ENCODE results near the gene PPM1N.
"Not testable (repeated sequence)": the region's sequence is repeated elsewhere in the genome, so short reads cannot be mapped to it uniquely, and the experiment has no call there.

PPM1N gene

DNA sequence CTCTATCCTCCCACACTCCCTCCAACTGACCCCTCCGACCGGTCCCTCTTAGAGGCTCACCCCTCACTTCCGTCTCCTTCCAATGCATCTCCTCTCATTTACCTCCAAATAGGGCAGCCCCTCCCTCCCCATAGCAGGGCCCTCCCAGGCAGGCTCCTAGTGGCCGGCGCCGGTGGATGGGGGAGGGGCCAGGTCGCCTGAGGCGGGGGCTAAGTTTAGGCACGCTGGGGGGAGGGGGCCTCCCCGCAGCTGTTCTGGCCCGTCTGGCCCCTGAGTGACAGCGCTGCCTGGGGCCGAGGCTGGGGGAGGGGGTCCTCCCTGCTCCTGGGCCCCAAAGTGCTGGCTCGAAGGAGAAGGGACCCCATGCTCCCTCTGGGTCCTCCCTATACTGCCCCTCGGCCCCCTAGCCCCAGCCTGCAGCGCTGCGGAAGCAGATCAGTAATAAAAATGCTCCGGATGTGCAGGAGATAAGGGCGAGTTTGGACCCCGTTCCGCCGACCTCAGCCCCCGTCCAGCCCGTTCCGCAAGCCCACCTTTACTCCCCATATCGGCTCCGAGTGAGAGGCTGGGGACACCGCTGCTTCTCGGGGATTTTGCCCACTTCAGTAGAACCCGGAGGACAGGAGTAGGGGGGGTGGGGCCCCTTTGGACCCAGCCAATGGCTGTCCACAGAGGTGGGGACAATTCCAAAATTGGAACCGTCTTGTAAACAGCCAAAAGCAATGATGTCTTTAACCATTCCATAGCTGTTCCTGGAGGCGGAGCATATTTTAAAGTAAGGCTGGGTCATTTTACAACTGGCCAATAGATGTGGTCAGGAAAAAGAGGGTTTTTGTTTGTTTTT lies 5.4 kb upstream of the PPM1N start:
- DNase-seq, result no peak

DNA sequence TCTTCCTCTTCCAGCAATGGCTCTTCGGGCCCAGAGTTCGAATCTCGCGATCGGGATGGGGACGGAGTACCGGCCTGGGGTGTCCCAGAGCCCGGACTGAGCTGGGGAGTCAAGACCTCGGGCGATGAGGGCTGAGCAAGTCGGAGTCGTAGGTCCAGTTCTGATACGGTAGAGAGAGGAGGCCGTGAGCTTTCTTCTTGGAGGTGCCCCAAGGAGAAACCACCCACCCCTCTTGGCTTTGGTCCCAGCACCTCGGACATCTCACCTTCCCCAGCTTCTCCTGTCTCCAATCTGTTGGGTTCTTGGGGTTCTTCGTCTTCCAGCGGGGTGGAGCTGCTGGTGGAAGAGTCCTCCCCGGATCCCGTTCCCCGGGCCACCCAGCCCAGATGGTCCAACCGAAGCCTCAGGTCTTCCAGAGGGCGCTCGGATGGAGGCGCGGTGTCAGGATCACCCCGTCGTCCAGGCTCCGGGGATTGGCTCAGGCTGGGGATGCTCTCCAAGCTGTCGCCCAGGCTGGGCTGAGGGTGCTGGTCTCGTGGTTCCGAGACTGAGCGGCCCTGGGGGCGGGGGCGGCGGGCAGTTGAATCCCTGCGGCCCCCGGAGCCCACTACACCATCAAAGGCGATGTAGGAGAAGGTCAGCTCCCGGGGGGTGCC lies 3.9 kb upstream of the PPM1N start:
- no peak for DNase-seq

DNA sequence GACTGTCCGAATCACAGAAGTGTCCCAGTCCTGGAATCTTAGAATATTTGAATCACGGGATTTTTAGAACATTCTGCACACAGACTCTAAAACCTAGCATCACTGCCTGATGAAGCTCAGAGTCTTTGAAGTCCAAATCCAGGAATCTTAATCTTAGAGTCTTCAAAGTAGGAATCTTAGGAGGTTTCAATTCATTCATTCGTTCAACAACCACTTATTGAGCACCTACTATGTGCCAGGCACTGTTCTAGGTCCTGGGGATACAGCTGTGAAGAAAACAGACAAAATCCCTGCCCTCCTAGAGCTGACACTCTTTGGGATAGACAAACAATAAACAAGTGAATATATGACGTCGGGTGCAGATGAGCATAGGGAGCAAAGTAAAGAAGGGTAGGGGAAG lies 3.1 kb upstream of the PPM1N start:
- DNase-seq, result no peak

DNA sequence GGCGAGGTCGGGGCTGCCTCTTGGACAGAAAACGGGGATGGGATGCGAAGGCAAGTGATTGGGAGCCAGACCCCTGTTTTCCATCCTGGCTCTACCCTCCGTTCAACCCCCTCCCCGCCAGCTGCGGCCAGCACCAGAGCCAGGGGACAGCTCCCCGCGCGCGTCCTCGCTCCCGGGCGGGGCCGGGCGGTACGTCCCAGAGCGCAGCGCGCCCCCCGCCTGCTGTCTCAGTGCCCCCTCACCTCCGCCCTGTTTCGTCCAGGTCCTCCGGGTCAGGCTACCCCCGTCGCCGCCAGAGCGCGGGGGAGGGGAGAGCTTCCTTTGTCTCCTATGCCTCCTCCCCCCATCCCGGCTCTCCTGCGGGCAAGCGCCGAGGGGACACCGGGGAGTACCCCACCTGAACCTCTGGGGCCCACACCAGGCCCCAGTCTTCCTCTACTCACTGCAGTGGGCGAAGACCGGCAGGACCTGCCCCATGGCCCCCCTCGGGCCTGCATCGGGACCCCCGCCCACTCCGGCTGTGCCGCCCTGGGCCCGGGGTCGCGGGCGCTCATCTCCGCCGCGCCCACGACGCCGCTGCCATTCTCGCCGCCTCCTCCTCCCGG lies 1.8 kb upstream of the PPM1N start:
- peak; percentile 51 for DNase-seq

DNA sequence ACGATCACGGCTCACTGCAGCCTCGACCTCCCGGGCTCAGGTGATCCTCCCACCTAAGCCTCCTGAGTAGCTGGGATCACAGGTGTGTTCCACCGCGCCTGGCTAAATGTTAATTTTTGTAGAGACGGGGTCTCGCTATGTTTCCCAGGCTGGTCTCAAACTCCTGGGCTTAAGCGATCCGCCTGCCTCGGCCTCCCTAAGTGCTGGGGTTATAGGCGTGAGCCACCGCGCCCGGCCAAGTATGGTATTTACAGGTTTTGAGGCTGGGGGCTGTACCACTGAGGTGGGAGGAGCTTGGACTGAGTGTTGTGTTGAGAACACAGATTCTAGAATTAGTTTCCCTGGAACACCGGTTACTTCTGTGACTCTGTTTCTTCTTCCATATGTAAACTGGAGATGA lies 452 bp upstream of the PPM1N start:
- DNase-seq, result no peak

DNA sequence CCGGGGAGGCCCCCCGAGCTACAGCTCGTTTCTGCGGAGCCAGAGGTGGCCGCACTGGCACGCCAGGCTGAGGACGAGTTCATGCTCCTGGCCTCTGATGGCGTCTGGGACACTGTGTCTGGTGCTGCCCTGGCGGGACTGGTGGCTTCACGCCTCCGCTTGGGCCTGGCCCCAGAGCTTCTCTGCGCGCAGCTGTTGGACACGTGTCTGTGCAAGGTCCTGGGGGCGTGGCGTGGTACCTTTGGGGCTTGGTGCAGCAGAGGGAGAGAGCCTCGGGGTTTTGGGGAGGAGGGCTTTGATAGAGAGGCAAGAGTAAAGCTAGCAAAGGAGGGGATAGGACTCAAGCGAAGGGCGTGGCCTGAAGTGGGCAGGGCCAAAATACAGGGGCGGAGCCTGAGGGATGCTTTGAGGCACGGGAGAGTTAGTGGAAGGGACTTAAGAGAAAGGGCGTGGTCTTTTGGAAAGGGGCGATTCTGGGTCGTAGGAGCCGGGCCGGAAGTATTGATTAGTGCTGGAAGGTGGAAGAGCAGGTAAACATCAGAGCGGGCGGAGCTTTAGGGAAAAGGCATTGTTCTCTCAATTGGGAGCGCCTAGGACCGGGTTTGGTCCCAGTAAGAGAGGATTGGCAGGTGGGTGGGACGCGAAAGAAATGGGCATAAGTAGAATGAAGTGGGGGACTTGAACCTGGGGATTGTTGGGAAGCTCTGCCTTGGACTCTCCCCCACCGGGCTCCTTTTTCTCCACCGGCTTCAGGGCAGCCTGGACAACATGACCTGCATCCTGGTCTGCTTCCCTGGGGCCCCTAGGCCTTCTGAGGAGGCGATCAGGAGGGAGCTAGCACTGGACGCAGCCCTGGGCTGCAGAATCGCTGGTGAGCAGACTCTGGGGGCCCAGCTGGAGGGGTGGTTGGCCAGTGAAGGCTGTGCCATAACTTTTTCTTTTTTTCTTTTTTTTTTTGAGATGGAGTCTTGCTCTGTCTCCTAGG lies 1.2 kb downstream of the PPM1N start:
- peak; percentile 69 for DNase-seq

DNA sequence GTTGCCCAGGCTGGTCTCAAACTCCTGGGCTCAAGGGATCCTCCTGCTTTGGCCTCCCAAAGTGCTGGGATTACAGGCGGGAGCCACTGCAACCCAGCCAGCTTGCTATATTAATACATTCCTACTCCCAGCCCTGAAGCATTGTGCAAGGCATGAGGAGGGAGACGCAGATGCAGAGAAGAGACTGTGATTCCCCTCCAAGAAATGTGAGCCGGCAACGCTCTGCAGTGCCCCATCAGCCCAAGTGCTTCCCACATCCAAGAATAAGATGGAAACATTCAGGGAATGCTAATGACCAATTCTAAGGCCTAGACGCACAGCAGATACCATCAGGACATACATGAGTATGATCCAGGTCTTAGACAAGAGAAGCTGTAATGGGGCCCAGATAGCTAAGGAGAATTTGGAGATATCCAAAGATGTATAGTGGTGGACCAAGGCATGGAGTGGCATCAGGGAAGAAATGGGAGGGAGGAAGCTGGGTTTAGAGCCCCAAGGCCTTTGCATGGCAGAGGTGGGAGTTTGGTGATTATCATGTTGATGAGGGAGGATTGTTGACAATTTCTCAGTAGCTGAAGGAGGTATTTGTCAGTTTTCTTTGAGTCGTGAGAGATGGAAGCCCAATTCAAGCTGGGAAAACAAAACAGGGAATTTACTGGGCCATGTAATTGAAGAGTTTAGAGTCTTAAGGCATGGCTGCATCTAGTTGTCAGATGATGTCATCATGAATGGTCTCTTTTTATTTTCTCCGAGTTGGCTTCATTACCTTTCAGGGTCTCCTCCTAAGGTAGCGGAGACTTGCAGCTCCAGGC lies 2.9 kb downstream of the PPM1N start:
- DNase-seq, result no peak

DNA sequence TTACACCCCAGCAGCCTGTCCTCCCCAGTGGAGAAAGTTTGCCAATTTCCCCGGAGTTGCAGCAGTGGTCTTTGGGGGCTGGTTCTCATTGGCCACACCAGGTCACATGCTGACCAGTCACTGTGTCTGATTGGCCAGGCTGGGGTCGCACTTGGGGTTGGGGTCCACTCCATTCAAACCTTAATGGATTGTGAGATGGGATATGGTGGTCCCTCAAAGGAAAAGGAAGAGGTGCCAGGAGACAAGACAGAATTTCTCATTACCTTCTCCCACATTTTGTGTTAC lies 3.4 kb downstream of the PPM1N start:
- DNase-seq, result no peak

DNA sequence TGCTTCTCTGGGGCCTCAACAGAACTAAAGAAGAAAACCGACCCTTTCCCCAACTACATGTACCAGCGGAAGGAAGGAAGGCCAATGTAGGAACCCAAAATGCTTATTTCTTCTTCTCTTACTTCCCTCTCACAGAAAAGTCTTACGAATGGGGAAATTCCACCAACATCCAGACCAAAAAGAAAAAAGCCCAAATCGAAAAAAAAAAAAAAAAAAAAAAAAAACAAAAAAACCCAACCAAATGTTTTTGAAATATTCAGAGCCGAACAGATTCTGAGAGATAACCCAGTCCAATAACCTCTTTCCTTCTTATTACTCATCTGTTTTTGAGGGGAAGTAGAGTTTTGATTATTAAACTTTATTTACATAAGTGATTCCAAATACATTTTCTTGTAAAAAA lies 3.9 kb downstream of the PPM1N start:
- DNase-seq, result no peak

DNA sequence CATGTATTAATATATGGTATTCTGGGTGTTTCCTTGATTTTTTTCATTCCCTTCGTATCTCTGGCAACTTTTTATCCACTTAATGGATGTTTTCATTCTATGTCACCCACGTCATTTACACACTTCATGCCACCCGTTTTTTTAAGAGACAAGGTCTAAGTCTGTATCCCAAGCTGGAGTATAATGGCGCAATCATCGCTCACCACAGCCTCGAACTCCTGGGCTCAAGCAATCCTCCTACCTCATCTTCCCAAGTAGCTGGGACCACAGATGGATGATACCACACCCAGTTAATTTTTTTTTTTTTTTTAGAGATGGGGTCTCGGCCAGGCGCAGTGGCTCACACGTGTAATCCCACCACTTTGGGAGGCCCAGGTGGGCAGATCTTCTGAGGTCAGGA lies 5.7 kb downstream of the PPM1N start:
- DNase-seq, result no peak

DNA sequence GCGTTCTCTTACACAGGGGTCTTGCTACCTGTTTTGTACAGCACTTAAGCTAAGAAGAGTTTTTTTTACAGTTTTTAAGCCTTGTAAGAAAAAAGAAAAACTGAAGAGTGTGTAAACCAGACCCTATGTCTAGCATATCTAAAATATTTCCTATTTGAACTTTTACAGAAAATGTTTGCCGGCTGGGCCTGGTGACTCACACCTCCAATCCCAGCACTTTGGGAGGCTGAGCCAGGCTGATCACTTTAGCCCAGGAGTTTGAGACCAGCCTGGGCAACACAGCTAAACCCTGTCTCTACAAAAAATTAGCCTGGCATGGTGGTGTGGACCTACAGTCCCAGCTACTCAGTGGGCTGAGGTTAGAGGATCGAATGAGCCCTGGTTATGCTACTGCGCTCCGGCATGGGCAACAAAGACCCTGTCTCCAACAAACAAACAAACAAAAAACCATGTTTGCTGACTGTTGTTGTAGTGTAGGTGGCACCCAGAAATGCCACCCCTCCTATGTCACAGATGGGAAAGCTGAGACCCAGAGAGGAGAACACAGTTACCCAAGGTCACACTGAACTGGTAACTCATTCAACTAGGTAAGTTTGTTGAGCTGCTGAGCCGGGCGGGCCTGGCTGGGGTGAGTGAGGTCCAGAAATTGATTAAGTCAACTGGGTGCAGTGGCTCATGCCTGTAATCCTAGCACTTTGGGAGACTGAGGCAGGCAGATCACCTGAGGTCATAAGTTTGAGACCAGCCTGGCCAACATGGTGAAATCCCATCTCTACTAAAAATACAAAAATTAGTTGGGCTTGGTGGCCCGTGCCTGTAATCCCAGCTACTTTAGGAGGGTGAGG lies 7.1 kb downstream of the PPM1N start:
- no peak for DNase-seq

DNA sequence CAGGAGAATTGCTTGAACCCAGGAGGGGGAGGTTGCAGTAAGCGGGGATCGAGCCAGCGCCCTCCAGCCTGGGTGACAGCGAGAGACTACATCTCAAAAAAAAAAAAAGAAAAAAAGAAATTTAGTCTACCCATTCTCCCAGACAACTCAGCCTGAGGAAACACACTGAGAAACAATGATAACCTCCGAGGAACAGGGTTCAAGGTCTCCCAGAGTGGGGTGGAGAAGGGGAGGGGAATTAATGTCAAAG lies 7.7 kb downstream of the PPM1N start:
- no peak for DNase-seq

DNA sequence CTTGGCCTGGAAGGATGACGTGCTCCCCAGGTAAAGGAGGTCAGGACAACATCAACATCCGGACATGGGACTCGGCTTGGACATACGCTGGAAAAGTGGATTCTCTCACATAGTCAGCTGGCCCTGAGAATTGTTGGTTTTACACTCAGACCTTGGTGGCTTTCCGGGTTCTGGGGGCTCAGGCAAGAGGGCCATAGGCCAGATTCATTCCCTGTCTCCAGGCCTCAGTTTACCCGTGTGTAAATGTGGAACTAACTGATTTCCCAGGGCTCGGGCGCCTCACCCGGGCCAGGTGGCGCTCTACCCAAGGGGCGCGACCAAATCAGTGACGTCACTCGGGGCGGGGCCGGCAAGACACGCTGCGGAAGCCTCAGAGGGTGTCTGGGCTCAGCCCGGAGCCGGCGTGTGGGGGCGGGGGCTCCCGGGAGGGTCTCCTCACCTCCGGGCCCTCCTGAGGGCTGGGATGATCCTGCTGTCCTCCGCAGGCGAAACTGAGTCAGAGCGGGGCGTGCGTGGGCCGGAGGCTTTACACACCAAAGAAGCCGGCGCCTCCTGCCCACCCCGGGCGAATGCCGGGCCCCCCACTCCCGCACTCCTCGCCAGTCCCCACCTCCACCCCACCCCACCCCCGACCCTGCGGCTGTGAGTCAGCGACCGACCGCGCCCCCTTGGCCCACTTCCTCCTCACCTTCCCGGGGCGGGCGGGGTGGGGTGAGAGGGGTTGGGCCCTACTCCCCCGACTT lies 8.2 kb downstream of the PPM1N start:
- peak; percentile 99 for DNase-seq

DNA sequence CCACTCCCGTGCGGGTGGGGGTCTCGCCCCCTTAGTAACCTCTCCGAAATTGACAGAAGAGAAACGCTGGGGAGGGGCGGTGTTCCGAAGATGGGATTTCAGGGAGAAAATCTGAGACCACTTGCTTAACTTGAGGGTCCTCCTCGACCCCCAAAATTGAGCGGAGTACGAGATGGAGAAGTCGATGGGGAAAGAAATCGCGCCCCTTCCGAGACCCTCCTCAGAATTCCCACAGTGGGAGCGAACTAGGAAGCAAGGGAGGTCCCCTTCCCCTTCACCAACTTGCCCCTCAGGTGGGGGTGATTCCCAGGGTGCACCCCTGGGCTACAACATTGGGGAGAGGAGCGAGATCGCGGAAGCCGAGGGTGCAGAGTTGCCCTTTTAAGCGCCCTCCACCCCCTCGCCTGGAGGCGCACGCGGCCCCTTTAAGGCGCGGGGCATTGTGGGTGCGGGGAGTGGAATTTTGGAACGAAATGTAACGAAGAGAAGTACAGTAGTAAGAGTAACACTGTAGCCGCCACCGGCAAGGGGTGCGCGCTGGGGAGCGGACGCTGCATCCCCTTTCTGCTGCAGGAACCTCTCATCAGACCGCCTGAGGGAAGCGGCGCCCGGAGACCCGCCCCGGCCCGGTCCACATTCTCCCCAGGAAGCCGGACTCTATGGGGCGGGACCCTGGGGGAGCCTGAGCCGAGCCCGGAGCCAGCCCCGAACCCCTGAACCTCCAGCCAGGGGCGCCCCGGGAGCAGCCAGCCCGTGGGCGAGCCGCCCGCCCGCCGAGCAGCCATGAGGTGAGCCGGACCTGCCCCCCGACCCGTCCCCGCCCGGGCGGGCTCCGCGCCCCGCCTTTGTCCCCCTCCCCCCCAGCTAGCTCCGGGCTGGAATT lies 9.0 kb downstream of the PPM1N start, which contains the start of gene VASP:
Gene VASP (plus strand): TSS at position 491 of the 883 bp plus-strand sequence. CDS start 293 bp downstream, at position 784.
- DNase-seq, result peak; percentile 93

DNA sequence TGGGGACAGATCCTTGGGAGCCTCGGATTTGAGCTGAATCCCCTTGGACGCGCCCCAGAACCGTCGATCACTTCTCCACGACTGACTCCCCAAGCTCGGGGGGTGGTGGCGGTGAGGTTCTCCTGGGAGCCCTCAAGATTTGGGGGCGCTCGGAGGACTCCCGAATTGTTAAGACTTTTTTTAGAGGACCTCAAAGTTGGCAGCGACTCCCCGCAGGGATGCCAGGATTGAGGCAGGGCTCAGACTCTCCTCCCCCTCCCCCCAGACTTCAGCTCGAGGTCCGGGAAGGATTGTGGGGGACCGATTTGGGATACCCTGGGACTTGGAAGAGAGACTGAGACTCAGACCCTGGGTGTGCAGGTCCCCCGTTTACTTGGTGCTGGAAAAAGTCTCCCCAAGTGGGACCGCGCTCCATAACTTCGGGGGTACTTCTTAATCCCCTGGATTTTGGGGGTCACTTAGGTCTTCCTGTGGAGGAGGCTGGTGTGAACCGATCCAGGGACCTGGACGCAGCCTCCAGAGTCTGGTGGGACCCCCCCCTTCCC lies 9.7 kb downstream of the PPM1N start:
- no peak for DNase-seq

DNA sequence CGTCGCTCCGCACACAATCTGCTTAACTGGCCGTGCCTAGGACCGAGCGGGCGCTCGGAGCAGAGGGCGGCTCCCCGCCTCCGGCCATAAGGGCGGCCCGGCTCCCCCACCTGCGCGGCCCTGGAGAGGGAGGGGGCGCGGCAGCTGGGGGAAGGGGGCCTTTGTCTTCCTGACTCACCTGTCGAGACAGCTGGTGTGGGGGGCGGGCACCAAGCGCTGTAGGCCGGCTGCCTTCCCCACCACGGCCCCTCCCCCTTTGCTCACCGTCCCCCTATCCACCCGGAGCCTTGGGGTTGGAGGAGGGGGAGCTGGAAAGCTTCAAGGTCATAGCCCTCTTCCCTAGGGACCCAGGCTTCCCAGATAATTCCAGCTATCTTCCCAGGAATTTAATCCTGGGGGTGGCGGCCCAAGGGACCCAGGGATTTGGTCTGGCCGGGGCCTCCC lies 10.2 kb downstream of the PPM1N start:
- peak; percentile 59 for DNase-seq

DNA sequence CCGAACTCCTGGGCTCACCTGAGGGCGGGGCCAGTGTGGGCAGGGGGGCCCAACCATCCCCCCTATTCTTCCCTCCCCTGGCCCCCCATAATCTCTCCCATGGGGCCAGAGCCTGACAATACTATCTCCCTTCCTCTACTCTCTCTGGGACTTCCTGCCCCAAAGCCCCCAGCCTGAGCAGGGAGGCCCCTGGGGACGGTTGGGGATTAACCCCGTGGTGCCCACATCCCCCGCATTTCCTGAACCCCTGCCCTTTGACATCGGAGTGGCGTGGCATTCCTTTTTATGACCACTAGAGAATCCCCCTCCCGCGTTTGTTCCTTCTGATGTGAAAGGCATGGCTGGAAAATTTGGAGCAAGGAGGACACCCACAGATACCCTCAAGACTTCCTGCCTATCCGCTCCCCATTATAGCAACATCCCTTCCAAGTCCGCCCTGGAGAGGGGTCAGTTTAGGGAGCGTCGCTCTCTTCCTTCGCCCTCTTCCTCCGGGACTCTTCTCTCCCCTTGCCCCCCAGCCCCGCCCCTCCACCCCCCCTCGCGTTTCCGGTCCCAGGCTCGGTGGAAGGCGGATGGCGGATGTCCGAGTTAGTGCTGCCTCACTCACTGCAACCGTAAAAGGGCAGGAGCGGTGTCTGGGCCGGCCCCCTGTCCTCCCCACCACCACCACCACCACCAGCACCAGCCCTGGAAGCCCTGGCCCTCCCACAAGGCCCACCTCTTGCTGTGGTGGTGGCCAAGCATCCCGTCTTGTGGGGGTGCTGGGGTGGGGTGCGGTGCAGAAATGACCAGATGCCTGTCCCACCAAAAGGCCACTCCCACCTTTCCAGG lies 10.8 kb downstream of the PPM1N start:
- no peak for DNase-seq

DNA sequence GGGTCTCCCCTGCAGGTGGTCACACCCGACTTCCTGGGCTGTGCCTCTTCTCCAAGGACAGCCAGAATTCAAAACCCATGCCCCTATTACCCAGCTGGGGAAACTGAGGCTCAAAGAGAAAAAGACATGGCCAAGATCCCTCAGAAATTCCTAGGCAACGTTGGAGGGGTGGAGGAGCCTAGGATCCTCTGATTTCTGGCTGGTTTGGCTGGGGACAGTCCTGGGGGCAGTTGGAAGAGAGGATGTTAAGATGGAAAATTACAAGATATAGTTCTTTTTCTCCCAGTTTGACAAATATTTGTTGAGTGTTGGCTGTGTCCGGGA lies 11.4 kb downstream of the PPM1N start:
- DNase-seq, result no peak

DNA sequence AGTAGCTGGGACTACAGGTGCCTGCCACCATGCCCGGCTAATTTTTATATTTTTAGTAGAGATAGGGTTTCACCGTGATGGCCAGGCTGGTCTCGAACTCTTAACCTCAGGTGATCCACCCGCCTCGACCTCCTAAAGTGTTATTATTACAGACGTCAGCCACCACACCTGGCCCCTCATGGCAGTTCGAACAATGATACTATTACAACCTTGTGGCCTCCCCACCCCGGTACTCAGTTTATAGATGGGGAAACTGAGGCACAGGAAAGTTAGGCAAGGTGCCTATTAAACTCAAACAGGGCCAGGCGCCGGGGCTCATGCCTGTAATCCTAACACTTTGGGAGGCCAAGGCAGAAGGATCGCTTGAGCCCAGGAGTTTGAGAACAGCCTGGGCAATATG lies 12.1 kb downstream of the PPM1N start:
- not testable (repeated sequence) for DNase-seq

All from activated naive CD4-positive, alpha-beta T cell treated with anti-CD3 and anti-CD28 coated beads, Interleukin-2, amount 50 U/mL, for 16 hours (primary cell).